GM21515 (cell line): ENCODE measurements around the gene INAFM2.

ENCODE experiments used
- ATAC-seq: cut with Tn5 transposase; IDR thresholded peaks from one replicate; pipeline ENCODE4 v1.9.1; 2021; ENCODE audit not compliant: unreplicated experiment

INAFM2 gene

DNA sequence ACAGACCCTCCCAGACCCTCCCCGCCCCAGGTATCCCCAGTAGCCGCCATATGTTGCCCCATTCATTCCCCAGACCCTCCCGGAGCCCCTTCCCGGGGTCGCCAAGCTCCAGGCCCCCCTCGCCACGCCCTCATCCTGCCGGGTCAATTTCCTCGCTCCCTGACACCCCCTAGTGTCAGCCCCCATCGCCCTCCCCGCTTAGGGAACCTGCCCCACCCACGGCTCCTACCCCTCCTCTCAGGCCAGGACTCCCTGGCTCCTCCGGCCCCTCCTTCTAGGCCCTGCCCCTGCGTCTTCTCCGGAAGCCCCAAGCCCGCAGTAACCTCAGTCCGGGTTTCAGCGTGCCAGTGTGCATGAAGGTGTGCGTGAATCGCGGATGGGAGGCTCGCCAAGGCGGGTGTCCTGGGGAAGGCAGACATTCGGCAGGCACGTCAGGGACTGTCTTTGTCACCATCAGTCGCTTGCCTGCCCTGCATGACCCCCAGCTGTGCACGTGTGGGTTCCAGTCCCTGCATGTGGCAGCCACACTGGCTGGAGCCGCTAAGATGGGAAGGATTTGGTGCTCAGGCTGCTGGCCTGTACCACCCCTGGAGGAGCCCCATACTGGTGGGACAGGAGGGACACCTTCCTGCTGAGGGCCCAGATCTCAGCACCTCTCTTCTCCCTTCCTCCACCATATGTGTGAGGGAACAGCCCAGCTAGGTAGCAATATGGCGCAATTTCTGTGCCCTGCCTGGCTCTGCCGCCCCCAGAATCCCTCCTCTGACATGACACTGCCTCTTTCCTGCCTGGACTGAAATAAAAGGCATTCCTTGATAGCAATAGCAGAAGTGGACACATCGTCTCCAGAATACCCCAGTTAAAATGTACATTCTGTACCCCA lies 35.2 kb downstream of the INAFM2 start:
- peak; percentile 10 for ATAC-seq

DNA sequence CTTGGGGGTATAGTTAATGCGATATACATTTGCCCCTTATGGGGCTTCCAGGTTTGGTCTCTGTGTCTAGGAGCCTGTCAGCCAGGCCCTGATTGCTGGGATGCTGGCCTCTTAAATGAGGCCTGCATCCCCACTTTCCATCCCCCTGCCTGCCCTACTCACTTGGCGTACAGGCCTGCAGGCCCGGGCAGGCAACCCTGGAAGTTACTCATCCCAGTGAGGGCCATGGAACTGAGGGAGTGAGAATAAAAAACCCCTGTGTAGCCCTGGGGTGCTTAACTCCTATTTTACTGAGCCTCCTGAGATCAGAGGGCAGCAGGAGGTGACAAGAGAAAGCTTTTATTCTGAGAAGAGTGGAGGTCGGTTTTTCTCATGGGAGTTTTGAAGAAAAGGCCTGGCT lies 36.5 kb downstream of the INAFM2 start:
- no peak for ATAC-seq

DNA sequence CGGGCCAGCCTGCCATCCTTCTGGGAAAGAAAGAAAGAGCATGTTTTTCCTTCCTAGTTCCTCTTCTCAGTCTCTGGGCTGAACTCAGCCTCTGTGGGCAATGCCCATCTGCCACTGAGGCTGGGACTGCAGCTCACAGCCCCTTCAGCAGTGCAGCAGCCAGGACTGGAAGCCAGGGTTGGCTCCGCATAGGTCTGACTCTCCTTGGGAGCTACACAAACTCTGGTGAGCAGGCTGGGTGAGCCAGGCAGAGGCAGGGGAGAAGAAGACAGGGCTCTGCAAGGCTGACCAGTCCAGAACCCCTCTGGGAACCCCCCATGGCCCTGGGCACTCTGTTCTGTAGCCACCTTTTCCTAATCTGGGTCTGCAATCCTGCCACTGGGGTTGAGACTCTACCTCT lies 38.1 kb downstream of the INAFM2 start:
- no peak for ATAC-seq

DNA sequence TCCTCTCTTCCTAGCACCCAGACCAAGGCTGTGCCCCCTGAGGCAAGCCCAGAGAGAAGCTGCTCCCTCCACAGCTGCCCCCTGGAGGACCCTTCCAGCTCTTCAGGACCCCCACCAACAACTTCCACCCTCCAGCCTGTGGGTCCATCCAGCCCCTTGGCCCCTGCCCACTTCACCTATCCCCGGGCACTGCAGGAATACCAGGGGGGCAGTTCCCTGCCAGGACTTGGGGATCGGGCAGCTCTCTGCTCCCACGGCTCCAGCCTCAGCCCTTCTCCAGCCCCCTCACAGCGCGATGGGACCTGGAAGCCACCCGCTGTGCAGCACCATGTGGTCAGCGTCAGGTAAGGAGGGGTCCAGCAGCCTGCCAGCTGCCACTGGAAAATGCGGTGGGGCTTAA lies 40.1 kb downstream of the INAFM2 start:
- ATAC-seq = no peak

- no peak for ATAC-seq
These were observed 40.8 kb downstream of the INAFM2 start for GRCh38 chr15:40364251-40364650.

DNA sequence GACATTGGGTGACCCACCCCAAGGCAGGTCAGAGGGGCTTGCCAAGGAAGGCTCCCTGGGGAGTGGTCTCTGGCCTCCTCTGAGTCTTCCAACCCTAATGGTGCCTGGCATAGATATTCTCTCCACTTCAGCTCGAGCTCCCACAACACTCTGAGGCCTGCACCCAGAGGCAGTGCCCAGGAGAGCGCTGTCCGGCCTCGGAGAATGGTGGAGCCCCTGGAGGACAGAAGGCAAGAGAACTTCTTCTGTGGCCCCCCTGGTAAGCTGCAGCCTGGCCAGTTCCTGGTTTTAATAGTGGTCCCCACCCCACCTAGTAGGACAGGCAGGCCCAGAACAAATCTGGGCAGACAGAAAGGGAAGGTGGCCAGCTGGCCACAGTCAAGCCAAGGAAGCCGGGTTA lies 41.5 kb downstream of the INAFM2 start:
- no peak for ATAC-seq

GRCh38 chr15:40365624-40366456 lies 42.3 kb downstream of the INAFM2 start:
- ATAC-seq = no peak

DNA sequence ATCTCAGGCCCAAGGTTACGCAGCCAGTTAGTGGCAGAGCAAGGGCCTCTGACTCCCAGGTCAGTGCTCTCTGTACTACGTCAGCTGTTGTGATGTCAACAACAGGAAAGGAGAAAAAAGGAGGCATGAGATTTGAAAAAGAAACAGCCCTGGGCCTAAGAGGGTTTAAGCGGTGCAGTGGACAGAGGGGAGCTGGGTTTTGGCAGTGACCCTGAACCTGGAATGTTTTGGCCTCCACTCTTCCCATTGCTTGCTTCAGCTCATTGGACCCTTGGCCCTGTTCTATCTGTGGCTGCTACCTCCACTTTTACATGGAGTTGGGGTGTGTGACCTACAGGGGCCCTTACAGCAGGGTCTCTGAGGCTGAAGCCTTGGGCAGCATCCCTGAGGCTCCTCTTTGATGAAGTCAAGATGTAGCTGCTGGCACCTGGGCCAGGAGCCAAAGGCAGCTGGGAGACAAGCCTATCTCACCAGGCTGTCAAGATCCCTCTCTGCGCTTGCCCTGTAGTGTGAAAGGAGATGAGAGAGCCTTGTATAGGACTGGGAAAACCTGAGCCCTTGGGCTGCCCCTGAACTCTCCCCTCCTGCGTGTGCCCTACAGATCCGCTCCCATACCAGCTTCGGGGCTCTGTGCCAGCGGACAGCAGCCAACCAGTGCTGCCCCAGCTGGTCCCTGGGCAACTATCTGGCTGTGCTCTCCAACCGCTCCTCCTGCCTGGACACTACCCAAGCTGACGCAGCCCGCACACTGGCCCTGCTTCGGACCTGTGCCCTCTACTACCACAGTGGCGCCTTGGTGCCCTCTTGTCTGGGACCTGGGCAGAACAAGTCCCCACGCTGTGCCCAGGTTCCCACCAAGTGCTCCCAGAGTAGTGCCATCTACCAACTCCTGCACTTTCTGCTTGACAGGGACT lies 43.2 kb downstream of the INAFM2 start:
- no peak for ATAC-seq

DNA sequence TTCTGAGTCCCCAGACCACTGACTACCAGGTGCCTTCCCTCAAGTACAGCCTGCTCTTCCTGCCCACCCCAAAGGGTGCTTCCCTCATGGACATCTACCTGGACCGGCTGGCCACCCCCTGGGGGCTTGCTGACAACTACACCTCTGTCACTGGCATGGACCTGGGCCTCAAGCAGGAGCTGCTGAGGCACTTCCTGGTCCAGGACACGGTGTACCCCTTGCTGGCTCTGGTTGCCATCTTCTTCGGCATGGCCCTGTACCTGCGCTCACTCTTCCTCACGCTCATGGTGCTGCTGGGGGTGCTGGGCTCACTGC lies 43.8 kb downstream of the INAFM2 start:
- no peak for ATAC-seq

DNA sequence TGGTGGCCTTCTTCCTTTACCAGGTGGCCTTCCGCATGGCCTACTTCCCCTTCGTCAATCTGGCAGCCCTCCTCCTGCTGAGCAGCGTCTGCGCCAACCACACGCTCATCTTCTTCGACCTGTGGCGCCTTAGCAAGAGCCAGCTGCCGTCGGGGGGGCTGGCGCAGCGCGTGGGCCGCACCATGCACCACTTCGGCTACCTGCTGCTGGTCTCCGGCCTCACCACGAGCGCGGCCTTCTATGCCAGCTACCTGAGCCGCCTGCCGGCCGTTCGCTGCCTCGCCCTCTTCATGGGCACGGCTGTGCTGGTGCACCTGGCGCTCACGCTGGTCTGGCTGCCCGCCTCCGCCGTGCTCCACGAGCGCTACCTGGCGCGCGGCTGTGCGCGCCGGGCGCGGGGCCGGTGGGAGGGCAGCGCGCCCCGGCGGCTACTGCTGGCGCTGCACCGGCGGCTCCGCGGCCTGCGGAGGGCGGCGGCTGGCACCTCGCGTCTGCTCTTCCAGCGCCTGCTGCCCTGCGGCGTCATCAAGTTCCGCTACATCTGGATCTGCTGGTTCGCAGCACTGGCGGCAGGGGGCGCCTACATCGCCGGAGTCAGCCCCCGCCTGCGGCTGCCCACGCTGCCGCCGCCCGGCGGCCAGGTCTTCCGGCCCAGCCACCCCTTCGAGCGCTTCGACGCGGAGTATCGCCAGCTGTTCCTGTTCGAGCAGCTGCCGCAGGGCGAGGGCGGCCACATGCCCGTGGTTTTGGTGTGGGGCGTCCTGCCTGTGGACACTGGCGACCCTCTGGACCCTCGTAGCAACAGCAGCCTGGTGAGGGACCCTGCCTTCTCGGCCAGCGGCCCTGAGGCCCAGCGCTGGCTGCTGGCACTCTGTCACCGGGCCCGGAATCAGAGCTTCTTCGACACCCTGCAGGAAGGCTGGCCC lies 44.5 kb downstream of the INAFM2 start:
- peak; percentile 77 for ATAC-seq

DNA sequence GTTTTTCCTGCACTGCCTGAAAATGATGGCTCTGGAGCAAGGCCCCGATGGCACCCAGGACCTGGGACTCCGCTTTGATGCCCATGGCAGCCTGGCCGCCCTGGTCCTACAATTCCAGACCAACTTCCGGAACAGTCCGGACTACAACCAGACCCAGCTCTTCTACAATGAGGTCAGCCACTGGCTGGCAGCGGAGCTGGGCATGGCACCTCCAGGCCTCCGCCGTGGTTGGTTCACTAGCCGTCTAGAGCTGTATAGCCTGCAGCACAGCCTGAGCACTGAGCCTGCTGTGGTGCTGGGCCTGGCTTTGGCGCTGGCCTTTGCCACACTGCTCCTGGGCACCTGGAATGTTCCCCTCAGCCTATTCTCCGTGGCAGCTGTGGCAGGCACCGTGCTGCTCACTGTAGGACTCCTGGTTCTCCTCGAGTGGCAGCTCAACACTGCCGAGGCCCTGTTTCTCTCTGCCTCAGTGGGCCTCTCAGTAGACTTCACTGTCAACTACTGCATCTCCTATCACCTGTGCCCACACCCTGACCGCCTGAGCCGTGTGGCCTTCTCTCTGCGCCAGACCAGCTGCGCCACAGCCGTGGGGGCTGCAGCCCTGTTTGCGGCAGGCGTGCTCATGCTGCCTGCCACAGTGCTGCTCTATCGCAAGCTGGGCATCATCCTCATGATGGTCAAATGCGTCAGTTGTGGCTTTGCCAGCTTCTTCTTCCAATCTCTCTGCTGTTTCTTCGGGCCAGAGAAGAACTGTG lies 45.4 kb downstream of the INAFM2 start:
- ATAC-seq = no peak

GRCh38 chr15:40369474-40369869 lies 46.0 kb downstream of the INAFM2 start:
- no peak for ATAC-seq

DNA sequence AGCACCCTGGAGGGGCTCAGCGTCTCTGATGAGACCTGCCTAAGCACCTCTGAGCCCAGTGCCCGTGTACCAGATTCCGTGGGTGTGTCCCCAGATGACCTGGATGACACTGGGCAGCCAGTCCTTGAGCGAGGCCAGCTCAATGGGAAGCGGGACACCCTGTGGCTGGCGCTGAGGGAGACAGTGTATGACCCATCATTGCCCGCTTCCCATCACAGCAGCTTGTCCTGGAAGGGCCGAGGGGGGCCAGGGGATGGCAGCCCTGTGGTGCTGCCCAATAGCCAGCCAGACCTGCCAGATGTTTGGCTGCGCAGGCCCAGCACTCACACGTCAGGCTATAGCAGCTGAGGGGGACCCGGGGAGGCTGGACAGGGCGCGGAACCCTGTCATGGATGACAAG lies 46.5 kb downstream of the INAFM2 start:
- ATAC-seq = no peak

- ATAC-seq = no peak
These were observed 49.5 kb downstream of the INAFM2 start for GRCh38 chr15:40372981-40373380.
